Superior temporal gyrus (tissue), 1 donor: ENCODE data around the gene ZBTB44.

ENCODE experiments used
- DNase-seq: peaks from one replicate; pipeline ENCODE4 v3.0.0-alpha.2; 2016; ENCODE audit errors: extremely low spot score

Gene ZBTB44

GRCh38 chr11:130214861-130215530 lies 99.7 kb downstream of the ZBTB44 start:
- DNase-seq, result no peak

- no peak for DNase-seq
Measured at GRCh38 chr11:130213979-130214281, 100.8 kb downstream of the ZBTB44 start.

- peak; percentile 83 for DNase-seq
Measured at GRCh38 chr11:130213143-130213978, 101.4 kb downstream of the ZBTB44 start.

- no peak for DNase-seq
Measured at GRCh38 chr11:130212431-130212961, 102.2 kb downstream of the ZBTB44 start.

GRCh38 chr11:130211781-130212401 lies 102.8 kb downstream of the ZBTB44 start:
- DNase-seq, result no peak

GRCh38 chr11:130211144-130211543 lies 103.6 kb downstream of the ZBTB44 start:
- DNase-seq, result no peak

- no peak for DNase-seq
Measured at GRCh38 chr11:130209954-130210854, 104.5 kb downstream of the ZBTB44 start.

- no peak for DNase-seq
Measured at GRCh38 chr11:130209128-130209932, 105.4 kb downstream of the ZBTB44 start.

GRCh38 chr11:130208241-130209127 lies 106.2 kb downstream of the ZBTB44 start:
- no peak for DNase-seq

GRCh38 chr11:130206141-130206540 lies 108.6 kb downstream of the ZBTB44 start:
- DNase-seq, result no peak

- DNase-seq, result no peak
Measured at GRCh38 chr11:130204703-130205095, 110.0 kb downstream of the ZBTB44 start.

- no peak for DNase-seq
Measured at GRCh38 chr11:130203766-130204702, 110.7 kb downstream of the ZBTB44 start.

- no peak for DNase-seq
Measured at GRCh38 chr11:130202818-130203689, 111.7 kb downstream of the ZBTB44 start.

- DNase-seq, result no peak
Measured at GRCh38 chr11:130202009-130202817, 112.5 kb downstream of the ZBTB44 start.

- DNase-seq, result no peak
Measured at GRCh38 chr11:130201026-130201425, 113.7 kb downstream of the ZBTB44 start.

- DNase-seq, result no peak
Measured at GRCh38 chr11:130199792-130200191, 114.9 kb downstream of the ZBTB44 start.

GRCh38 chr11:130198964-130199363 lies 115.8 kb downstream of the ZBTB44 start:
- no peak for DNase-seq
